Epithelial cell of proximal tubule (primary cell): ENCODE measurements around the gene PSME3. TPM values are rescaled to one million over a fixed set of nuclear protein-coding genes. Genes with fewer than 3 reads are reported as not detected.
"Not testable (repeated sequence)": the region's sequence is repeated elsewhere in the genome, so short reads cannot be mapped to it uniquely, and the experiment has no call there.

Source experiments
- DNase-seq: peaks from one replicate; pipeline ENCODE4 v3.0.0-alpha.2; 2011; ENCODE audit warnings: low read depth
- H3K4me3 ChIP-seq: 2 replicates; pipeline ENCODE4 v1.5.1; 2011; ENCODE audit warnings: low read depth, mild to moderate bottlenecking, low read length
- total RNA-seq: library from RNA; depleted of rRNA; stranded (reverse); fragments of >200 nt; gene quantifications from 2 replicates; pipeline ENCODE4 v1.2.3, GENCODE V29; 2015
- TF ChIP-seq, protein P1 (sequence below): conservative IDR thresholded peaks from 2 replicates; pipeline ENCODE4 v1.5.1; 2012; ENCODE audit warnings: low read depth, mild to moderate bottlenecking, low read length

The PSME3 gene
- total RNA-seq, 1 donor from 2014 or later, result 126 TPM

GRCh38 chr17:42872251-42872965, 39.2 kb downstream of the PSME3 start:
- H3K4me3 ChIP-seq, result no peak overlapping the region
- no peak for DNase-seq
- TF ChIP-seq, protein P1, sequence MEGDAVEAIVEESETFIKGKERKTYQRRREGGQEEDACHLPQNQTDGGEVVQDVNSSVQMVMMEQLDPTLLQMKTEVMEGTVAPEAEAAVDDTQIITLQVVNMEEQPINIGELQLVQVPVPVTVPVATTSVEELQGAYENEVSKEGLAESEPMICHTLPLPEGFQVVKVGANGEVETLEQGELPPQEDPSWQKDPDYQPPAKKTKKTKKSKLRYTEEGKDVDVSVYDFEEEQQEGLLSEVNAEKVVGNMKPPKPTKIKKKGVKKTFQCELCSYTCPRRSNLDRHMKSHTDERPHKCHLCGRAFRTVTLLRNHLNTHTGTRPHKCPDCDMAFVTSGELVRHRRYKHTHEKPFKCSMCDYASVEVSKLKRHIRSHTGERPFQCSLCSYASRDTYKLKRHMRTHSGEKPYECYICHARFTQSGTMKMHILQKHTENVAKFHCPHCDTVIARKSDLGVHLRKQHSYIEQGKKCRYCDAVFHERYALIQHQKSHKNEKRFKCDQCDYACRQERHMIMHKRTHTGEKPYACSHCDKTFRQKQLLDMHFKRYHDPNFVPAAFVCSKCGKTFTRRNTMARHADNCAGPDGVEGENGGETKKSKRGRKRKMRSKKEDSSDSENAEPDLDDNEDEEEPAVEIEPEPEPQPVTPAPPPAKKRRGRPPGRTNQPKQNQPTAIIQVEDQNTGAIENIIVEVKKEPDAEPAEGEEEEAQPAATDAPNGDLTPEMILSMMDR, result no peak

DNA sequence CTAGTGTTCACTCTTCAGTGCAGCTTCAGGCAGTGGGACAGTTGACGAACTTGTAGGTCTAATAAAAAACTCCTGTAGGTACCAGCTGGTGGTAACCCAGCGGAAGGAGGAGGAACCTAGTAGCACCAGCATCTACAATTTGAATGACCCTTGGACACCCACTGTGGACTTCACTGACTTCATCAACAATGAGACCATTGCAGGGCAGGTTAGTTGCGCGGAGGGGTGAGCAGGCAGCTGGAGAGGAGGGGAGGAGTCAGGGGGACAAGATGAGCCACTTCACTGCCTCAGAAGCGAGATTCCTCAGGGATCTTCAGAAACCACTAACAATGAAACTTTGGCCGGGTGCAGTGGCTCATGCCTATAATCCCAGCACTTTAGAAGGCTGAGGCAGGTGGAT, 40.1 kb downstream of the PSME3 start:
- TF ChIP-seq, protein P1, result no peak
- DNase-seq, result no peak
- no peak overlapping the region for H3K4me3 ChIP-seq

- DNase-seq, H3K4me3 ChIP-seq: not testable (repeated sequence)
These were observed 40.9 kb downstream of the PSME3 start for GRCh38 chr17:42873932-42874695.

DNA sequence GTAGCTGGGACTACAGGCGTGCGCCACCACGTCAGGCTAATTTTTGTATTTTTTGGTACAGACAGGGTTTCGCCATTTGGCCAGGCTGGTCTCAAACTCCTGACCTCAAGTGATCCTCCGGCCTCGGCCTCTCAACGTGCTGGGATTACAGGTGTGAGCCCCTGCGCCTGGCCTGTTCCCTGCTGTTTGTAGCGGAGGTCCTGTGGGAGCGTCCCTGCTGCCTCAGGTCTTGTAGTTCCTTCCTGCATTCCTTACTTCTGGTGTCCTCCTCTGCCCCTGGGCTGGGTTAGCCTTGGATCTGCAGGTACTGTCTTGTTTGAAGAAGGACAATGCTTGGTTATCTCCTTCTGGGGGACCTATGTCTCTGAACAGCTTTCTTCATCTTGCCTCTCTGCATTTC, 43.8 kb downstream of the PSME3 start:
- DNase-seq, result no peak
- H3K4me3 ChIP-seq, result no peak overlapping the region
- TF ChIP-seq, protein P1, result no peak

GRCh38 chr17:42878123-42878880, 45.1 kb downstream of the PSME3 start:
- TF ChIP-seq, protein P1, result peak; percentile 17
- DNase-seq, result no peak
- no peak overlapping the region for H3K4me3 ChIP-seq

DNA sequence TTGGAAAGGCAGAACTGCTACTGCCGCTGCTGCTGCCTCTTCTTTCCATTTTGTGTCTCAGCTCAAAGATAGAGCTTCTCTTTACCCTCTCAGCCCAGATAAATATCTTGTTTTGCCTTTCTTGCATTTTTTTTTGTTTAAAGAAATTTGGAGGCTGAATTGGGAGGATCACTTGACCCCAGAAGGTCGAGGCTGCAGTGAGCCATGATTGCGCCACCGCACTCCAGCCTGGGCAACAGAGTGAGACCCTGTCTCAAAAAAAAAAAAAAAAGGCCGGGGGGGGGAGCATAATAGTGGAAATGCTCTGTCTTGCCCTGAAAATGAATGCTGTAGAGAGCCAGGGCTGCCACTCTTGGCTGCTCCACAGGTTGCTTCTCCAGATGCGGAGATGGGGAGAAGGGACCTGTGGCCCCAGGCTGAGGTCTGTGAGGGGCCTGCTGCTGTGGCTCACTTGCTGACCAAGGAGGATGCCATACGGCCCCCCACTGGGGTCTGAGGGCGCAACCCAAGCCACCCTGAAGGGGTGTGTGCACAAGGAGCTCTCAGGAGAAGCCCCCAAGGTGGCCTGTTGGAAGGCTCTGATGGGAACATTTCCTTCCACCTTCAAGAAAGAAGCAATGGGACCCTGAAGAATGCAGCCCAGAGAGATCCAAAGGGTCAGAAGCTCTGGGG, 45.9 kb downstream of the PSME3 start:
- H3K4me3 ChIP-seq, result no peak overlapping the region
- TF ChIP-seq, protein P1, result no peak
- DNase-seq, result no peak

GRCh38 chr17:42879596-42879985, 46.4 kb downstream of the PSME3 start:
- no peak for DNase-seq
- no peak overlapping the region for H3K4me3 ChIP-seq
- TF ChIP-seq, protein P1, result no peak
